SK-N-SH (cell line): ENCODE measurements around the gene NIBAN1. TPM values are rescaled to one million over a fixed set of nuclear protein-coding genes. Genes with fewer than 3 reads are reported as not detected.
"Not testable (repeated sequence)": the region's sequence is repeated elsewhere in the genome, so short reads cannot be mapped to it uniquely, and the experiment has no call there.

Experiments
- CTCF ChIA-PET: fragments of 300-600, 350-600 bp; formaldehyde crosslinking; extraction: SDS; loops from one replicate; lab custom pipeline; 2021; lab: Yijun Ruan, JAX
- POLR2A ChIA-PET: fragments of 350-600 bp; sonication (Branson Sonifier 250); formaldehyde crosslinking; extraction: SDS; loops from one replicate; lab custom pipeline; 2020; ENCODE audit warnings: antibody characterized with exemption, inconsistent platforms; lab: Yijun Ruan, JAX
- DNase-seq: peaks from one replicate; pipeline ENCODE4 v3.0.0; 2012
- H2AFZ ChIP-seq: fragments of 200-600 bp; sonication (generic); 2 replicates; pipeline ENCODE4 v1.8.1; 2016; ENCODE audit warnings: antibody characterized with exemption, mild to moderate bottlenecking, low read depth
- H3F3A ChIP-seq: fragments of 200-600 bp; sonication (generic); replicated peaks from 2 replicates; pipeline ENCODE3; 2016; ENCODE audit warnings: antibody characterized with exemption, mild to moderate bottlenecking; ENCODE audit not compliant: insufficient read depth
- H3K27ac ChIP-seq, 2 experiments: fragments of 200-500 bp in 1 of 2; fragments of 200-600 bp in 1 of 2; sonication (Bioruptor generic) in 1 of 2; sonication (generic), shearing (Covaris generic) in 1 of 2; 2 replicates each; pipeline versions ENCODE4 v1.5.1 to v1.6.1; 2014 to 2016; ENCODE audit warnings: low read depth in 2 of 2, inconsistent platforms in 1 of 2, low read length in 1 of 2, mild to moderate bottlenecking in 1 of 2, mixed read lengths in 1 of 2
- H3K27me3 ChIP-seq: fragments of 200-600 bp; sonication (generic), shearing (Covaris generic); 2 replicates; pipeline ENCODE4 v1.6.1; 2016; ENCODE audit warnings: mixed run types; ENCODE audit not compliant: insufficient read depth
- H3K36me3 ChIP-seq, 2 experiments: fragments of 200-500 bp in 1 of 2; fragments of 200-600 bp in 1 of 2; sonication (Bioruptor generic) in 1 of 2; sonication (generic) in 1 of 2; replicated peaks in 1 of 2; 2 replicates each; pipeline versions ENCODE3 to v1.5.1; 2014 to 2016; ENCODE audit warnings: low read length in 1 of 2, mild to moderate bottlenecking in 1 of 2; ENCODE audit not compliant: insufficient read depth in 2 of 2, control insufficient read depth in 1 of 2
- H3K4me1 ChIP-seq, 2 experiments: fragments of 200-500 bp in 1 of 2; fragments of 200-600 bp in 1 of 2; sonication (Bioruptor generic) in 1 of 2; sonication (generic), shearing (Covaris generic) in 1 of 2; 2 replicates each; pipeline versions ENCODE4 v1.5.1 to v1.6.1; 2014 to 2016; ENCODE audit warnings: low read depth in 1 of 2, low read length in 1 of 2, mixed run types in 1 of 2; ENCODE audit not compliant: insufficient read depth in 2 of 2, control insufficient read depth in 1 of 2
- H3K4me2 ChIP-seq: fragments of 200-600 bp; sonication (generic), shearing (Covaris generic); 2 replicates; pipeline ENCODE4 v1.6.1; 2017; ENCODE audit warnings: mixed run types
- H3K4me3 ChIP-seq, 2 experiments: fragments of 200-500 bp in 1 of 2; fragments of 200-600 bp in 1 of 2; sonication (Bioruptor generic) in 1 of 2; sonication (generic), shearing (Covaris generic) in 1 of 2; 2 replicates each; pipeline versions ENCODE4 v1.5.1 to v1.8.1; 2014 to 2016; ENCODE audit warnings: low read depth in 2 of 2, inconsistent platforms in 1 of 2, low read length in 1 of 2, mild to moderate bottlenecking in 1 of 2, mixed read lengths in 1 of 2, moderate library complexity in 1 of 2
- H3K79me2 ChIP-seq: fragments of 200-600 bp; sonication (generic); 2 replicates; pipeline ENCODE4 v1.8.1; 2017; ENCODE audit warnings: mild to moderate bottlenecking; ENCODE audit not compliant: insufficient read depth
- H3K9ac ChIP-seq: fragments of 200-600 bp; sonication (generic); 2 replicates; pipeline ENCODE4 v1.6.1; 2017; ENCODE audit warnings: mixed run types
- H3K9me2 ChIP-seq: fragments of 200-600 bp; sonication (generic); 2 replicates; pipeline ENCODE4 v1.6.1; 2017; ENCODE audit warnings: mixed run types
- H3K9me3 ChIP-seq: fragments of 200-600 bp; sonication (generic); 2 replicates; pipeline ENCODE4 v1.6.1; 2017; ENCODE audit warnings: mixed run types, mild to moderate bottlenecking, moderate library complexity
- H4K20me1 ChIP-seq: fragments of 200-600 bp; sonication (generic); 2 replicates; pipeline ENCODE4 v1.6.1; 2017; ENCODE audit warnings: mild to moderate bottlenecking, mixed run types; ENCODE audit not compliant: insufficient read depth
- CTCF ChIP-seq: fragments of 200-600 bp; sonication (generic); IDR thresholded peaks from 2 replicates; pipeline ENCODE4 v1.6.1; 2017; ENCODE audit warnings: antibody characterized with exemption, mild to moderate bottlenecking, moderate library complexity
- GATA2 ChIP-seq: sonication (generic); formaldehyde crosslinking; IDR thresholded peaks from 2 replicates; pipeline ENCODE4 v1.5.0; 2020; ENCODE audit warnings: mild to moderate bottlenecking, missing genetic modification reagents
- NFIC ChIP-seq: IDR thresholded peaks from 2 replicates; pipeline ENCODE4 v1.4.0; 2012; ENCODE audit warnings: borderline replicate concordance
- TCF12 ChIP-seq: IDR thresholded peaks from 2 replicates; pipeline ENCODE4 v1.4.0; 2012
- TEAD4 ChIP-seq: IDR thresholded peaks from 2 replicates; pipeline ENCODE4 v1.4.0; 2012; ENCODE audit warnings: mild to moderate bottlenecking, borderline replicate concordance; ENCODE audit not compliant: insufficient read depth
- WGBS: methylation state at CpG from one replicate; pipeline ENCODE4 v1.1.6; 2017; ENCODE audit warnings: low lambda C conversion rate; 5-methylcytosine and 5-hydroxymethylcytosine counted together
- polyA plus RNA-seq, 3 experiments: library from polyadenylated mRNA; depleted of rRNA; stranded (reverse); fragments of >200 nt; gene quantifications; 2 replicates each; pipeline ENCODE4 v1.2.3, GENCODE V29; 2012
- TF ChIP-seq, protein P1 (sequence below): IDR thresholded peaks from 2 replicates; pipeline ENCODE4; 2012

NIBAN1 gene
- polyA plus RNA-seq, 1 of the 3 experiments (the other 2 are of a cell fraction), result 23.9 TPM

DNA sequence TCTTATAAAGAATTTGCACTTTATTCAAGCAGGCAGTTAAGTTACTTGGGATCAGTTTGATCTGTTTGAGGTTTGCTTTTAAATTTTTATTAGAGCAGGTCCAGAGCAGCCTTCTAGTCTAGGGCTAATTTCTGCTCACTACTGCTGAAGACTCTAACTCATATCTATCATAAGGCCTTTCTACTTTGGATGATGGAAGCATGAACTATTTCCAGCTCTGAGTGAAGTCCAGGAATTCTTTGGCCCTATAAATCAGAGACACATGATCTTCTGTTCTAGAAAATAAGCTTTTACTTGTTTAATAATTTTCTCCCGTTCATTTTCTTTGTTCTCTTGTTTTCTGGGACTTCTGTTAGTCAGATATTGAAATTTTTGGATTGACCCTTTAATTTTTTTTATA is 14.7 kb downstream of the NIBAN1 start:
- no peak overlapping the region for H2AFZ ChIP-seq
- no peak overlapping the region for H3K4me3 ChIP-seq
- DNase-seq, result no peak
- peaks cover 3% of the 10 kb centered on the region for H3F3A ChIP-seq
- no peaks in the 10 kb centered on the region; the same call in 1 of the 2 replicates for H3K79me2 ChIP-seq
- 58% methylated on average over 1 of the region's 1 CpG for WGBS
- H4K20me1 ChIP-seq, result no peaks in the 10 kb centered on the region; the same call in 1 of the 2 replicates
- no peak overlapping the region for H3K9ac ChIP-seq
- no peaks in the 10 kb centered on the region for H3K9me2 ChIP-seq
- peak overlapping the region in 1 of 2 experiments; percentile 69; a peak in 1 of 4 replicates for H3K27ac ChIP-seq
- TF ChIP-seq, protein P1, sequence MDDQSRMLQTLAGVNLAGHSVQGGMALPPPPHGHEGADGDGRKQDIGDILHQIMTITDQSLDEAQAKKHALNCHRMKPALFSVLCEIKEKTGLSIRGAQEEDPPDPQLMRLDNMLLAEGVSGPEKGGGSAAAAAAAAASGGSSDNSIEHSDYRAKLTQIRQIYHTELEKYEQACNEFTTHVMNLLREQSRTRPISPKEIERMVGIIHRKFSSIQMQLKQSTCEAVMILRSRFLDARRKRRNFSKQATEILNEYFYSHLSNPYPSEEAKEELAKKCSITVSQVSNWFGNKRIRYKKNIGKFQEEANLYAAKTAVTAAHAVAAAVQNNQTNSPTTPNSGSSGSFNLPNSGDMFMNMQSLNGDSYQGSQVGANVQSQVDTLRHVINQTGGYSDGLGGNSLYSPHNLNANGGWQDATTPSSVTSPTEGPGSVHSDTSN, result 0 out of 2 replicates have a peak, but pooled peaks have one; percentile 18
- TF ChIP-seq CTCF (no peak), GATA2 (no peak), TCF12 (no peak), NFIC (no peak)
- H3K27me3 ChIP-seq, result no peaks in the 10 kb centered on the region
- ChIA-PET POLR2A (no interaction called here), CTCF (no interaction called here)
- H3K4me2 ChIP-seq, result no peak overlapping the region
- H3K36me3 ChIP-seq, result peaks cover 0 to 7% of the 10 kb centered on the region in 2 experiments
- peaks cover 14 to 18% of the 10 kb centered on the region in 2 experiments; a peak in 3 of 4 replicates for H3K4me1 ChIP-seq
- no peaks in the 10 kb centered on the region for H3K9me3 ChIP-seq

DNA sequence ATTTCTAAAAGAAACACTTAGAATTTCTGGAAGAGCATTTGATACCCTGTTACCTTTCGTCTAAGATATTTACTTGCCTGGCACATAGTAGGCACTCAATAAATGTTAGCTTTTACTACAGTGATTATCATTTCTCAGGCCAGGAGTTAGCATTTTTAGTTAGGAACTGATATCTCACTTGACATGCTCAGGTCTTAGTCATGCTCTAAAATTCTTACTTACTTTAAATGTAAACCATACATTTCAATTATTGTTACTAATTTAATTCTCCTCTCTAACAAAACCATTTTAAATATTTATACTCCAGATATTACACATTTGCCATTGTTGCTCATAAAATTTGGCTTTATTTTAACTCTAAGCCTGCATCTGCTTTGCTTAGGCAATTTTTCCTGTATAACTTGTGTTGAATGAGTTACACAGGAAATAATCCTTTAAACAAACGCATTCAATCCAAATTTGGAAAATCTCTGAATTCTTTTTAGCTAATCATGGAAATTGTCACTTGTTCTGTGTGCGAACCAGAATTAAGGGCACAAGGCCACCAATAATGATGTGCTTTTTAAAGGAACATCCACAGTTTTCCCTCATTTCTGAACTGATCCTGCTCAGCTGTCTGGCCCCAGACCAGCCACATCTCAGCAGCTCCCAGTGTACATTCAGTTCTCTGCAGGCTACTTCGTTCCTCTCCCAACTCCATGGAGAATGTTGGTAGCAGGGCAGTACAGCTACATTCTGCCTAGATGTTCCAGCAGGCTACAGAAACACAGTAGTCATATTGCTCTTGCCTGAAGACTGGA is 15.6 kb downstream of the NIBAN1 start:
- no peak for TF ChIP-seq TEAD4
- H3K4me1 ChIP-seq, result peaks cover 18 to 19% of the 10 kb centered on the region in 2 experiments; a peak in 3 of 4 replicates
- no peak overlapping the region for H3K4me3 ChIP-seq
- H3K4me2 ChIP-seq, result no peak overlapping the region
- H3K79me2 ChIP-seq, result no peaks in the 10 kb centered on the region; the same call in 1 of the 2 replicates
- WGBS, result 57% methylated on average over 4 of the region's 4 CpGs
- H3F3A ChIP-seq, result peaks cover 10% of the 10 kb centered on the region
- H3K27ac ChIP-seq, result peak overlapping the region in 1 of 2 experiments; percentile 69; a peak in 3 of 4 replicates
- ChIA-PET POLR2A (no interaction called here), CTCF (interaction anchor here (0.6 to 1.5 kb wide), 3 partner anchors 23 to 153 kb away, joined by 3 to 5 read pairs (median 4); no protein-coding TSS in a partner anchor)
- H3K9ac ChIP-seq, result no peak overlapping the region
- no peaks in the 10 kb centered on the region for H3K9me3 ChIP-seq
- no peaks in the 10 kb centered on the region for H3K27me3 ChIP-seq
- H3K36me3 ChIP-seq, result peaks cover 0 to 2% of the 10 kb centered on the region in 2 experiments
- H4K20me1 ChIP-seq, result no peaks in the 10 kb centered on the region; the same call in 1 of the 2 replicates
- no peak for DNase-seq
- no peaks in the 10 kb centered on the region for H3K9me2 ChIP-seq
- no peak overlapping the region for H2AFZ ChIP-seq

DNA sequence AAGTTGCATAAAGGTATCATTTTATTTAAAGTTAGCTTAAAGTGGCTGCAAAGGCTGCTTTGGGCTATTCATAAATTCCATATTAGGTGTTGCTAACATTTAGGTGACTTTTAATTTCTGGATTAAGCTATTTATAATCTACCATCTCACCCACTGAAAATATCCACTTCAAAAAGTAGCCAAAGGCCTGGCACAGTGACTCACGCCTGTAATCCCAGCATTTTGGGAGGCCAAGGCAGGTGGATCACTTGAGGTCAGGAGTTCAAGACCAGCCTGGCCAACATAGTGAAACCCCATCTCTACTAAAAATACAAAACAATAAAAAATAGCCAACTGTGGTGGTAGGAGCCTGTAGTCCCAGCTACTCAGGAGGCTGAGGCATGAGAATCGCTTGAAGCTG is 16.4 kb downstream of the NIBAN1 start:
- H3K4me2 ChIP-seq, H3K9me3 ChIP-seq, H3K4me3 ChIP-seq, H3K36me3 ChIP-seq, POLR2A ChIA-PET, H3K9ac ChIP-seq, H3K79me2 ChIP-seq, H2AFZ ChIP-seq, DNase-seq, H3K27me3 ChIP-seq, H3K27ac ChIP-seq, H4K20me1 ChIP-seq, H3K9me2 ChIP-seq: not testable (repeated sequence)
- H3K4me1 ChIP-seq, result peaks cover 18 to 23% of the 10 kb centered on the region in 2 experiments; a peak in 3 of 4 replicates
- CTCF ChIA-PET, result interaction anchor here (1.3 to 1.5 kb wide), 2 partner anchors 24 to 152 kb away, joined by 4 to 5 read pairs; no protein-coding TSS in a partner anchor
- WGBS, result 91% methylated on average over 2 of the region's 2 CpGs
- H3F3A ChIP-seq, result peaks cover 10% of the 10 kb centered on the region
